Endothelial cell (in vitro differentiated cells): ENCODE data around the gene TREH. TPM values are rescaled to one million over a fixed set of nuclear protein-coding genes. Genes with fewer than 3 reads are reported as not detected.

ENCODE experiments used
- DNase-seq: peaks from one replicate; pipeline ENCODE4 v3.0.0; 2021; ENCODE audit warnings: low spot score
- H3K27ac Mint-ChIP-seq: one replicate; pipeline ENCODE4 v1.8.0; 2021; ENCODE audit warnings: mixed read lengths, inconsistent platforms; ENCODE audit not compliant: unreplicated experiment
- H3K27me3 Mint-ChIP-seq: one replicate; pipeline ENCODE4 v1.8.0; 2021; ENCODE audit warnings: mild to moderate bottlenecking, moderate library complexity, mixed read lengths, inconsistent platforms; ENCODE audit not compliant: unreplicated experiment
- H3K36me3 Mint-ChIP-seq: one replicate; pipeline ENCODE4 v1.8.0; 2021; ENCODE audit warnings: mild to moderate bottlenecking, low read depth, mixed read lengths, inconsistent platforms; ENCODE audit not compliant: unreplicated experiment
- H3K4me1 Mint-ChIP-seq: one replicate; pipeline ENCODE4 v1.8.0; 2021; ENCODE audit warnings: mild to moderate bottlenecking, mixed read lengths, inconsistent platforms; ENCODE audit not compliant: unreplicated experiment
- H3K4me3 Mint-ChIP-seq: one replicate; pipeline ENCODE4 v1.8.0; 2021; ENCODE audit warnings: mild to moderate bottlenecking, mixed read lengths, inconsistent platforms; ENCODE audit not compliant: unreplicated experiment
- H3K9me3 Mint-ChIP-seq: one replicate; pipeline ENCODE4 v1.8.0; 2021; ENCODE audit warnings: mixed read lengths, inconsistent platforms; ENCODE audit not compliant: unreplicated experiment
- CTCF ChIP-seq: fragments of 200-600 bp; sonication (generic); IDR thresholded peaks from one replicate; pipeline ENCODE4 v1.5.0; 2021; ENCODE audit warnings: antibody characterized with exemption; ENCODE audit not compliant: unreplicated experiment
- total RNA-seq: library from RNA; stranded (reverse); fragmentation: NEBNext Ultra II Directional; extraction: Animal tissue kit (Norgen Biotek cat#: 25700); gene quantifications from one replicate; pipeline ENCODE4 v1.2.1, GENCODE V29; 2021; ENCODE audit not compliant: unreplicated experiment

Gene TREH
- total RNA-seq, 1 donor from 2014 or later = not detected

GRCh38 chr11:118655486-118656190 lies 23.8 kb downstream of the TREH start:
- Mint-ChIP-seq H3K4me3 (no peak overlapping the region), H3K36me3 (peaks cover 31% of the 10 kb centered on the region), H3K4me1 (peaks cover 19% of the 10 kb centered on the region), H3K9me3 (no peaks in the 10 kb centered on the region), H3K27me3 (peaks cover 5% of the 10 kb centered on the region), H3K27ac (no peak overlapping the region)
- no peak for DNase-seq
- TF ChIP-seq CTCF = no peak

DNA sequence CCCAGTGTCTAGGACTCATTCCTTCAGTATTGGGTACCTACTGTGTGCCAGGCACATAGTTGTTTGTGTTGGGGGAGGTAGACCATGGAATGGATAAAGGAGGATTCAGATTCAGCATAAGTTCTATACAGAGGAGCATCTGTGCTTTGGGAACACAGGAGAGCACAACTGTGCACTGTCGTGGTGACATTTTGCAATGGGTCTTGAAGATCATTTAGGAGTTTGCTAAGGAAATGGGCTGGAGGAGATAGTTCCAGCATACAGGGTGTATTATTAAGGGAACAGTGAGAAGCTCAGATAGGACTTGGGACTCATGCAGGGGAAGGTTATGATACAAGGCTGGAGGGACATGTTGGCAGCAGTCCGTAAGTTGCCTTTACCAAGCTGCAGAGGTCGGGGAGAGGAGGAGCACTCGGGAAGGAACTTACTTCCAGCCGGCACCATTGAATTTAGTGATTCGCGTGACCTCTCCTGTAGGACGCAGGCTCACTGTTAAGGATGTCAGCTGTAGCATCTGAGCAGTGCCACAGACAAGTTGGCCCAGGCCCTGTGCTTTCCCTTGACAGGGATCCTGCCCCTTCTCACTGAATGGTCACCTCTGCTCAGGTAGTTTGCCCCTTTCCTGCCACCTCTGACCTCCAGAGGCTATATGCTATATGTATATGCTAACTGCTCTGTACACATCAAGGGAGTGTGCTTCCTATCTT lies 25.6 kb downstream of the TREH start:
- TF ChIP-seq CTCF = no peak
- peaks cover 34% of the 10 kb centered on the region for H3K36me3 Mint-ChIP-seq
- H3K4me1 Mint-ChIP-seq = peaks cover 14% of the 10 kb centered on the region
- peaks cover 3% of the 10 kb centered on the region for H3K27me3 Mint-ChIP-seq
- H3K9me3 Mint-ChIP-seq = no peaks in the 10 kb centered on the region
- DNase-seq = no peak
- H3K4me3 Mint-ChIP-seq = peak overlapping the region; percentile 2
- H3K27ac Mint-ChIP-seq = no peak overlapping the region

DNA sequence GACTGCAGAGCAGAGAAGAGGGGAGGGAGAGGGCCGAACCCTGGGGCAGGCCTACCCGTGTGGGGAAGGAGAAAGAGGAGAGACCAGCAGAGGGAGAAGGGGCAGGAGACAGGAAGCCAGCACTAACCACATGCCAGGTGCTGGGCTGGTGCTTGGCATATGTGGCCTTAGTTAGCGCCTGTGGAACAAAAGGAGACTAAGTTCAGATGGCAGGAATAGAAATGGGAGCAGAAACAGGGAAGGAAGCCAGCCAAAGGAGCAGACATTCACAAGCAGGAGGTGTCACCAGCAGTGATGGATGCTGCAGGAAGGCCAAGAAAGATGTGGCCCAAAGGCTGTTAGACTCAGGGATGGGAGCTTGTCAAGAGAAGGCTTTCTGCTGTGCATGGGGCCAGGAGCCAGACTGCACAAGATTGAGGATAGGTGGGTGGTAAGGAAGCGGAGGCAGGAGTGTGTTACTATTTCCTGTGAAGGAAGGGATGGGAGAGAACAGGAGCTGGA lies 26.7 kb downstream of the TREH start:
- Mint-ChIP-seq H3K4me3 (peak overlapping the region; percentile 27), H3K27ac (no peak overlapping the region), H3K36me3 (peaks cover 35% of the 10 kb centered on the region)

DNA sequence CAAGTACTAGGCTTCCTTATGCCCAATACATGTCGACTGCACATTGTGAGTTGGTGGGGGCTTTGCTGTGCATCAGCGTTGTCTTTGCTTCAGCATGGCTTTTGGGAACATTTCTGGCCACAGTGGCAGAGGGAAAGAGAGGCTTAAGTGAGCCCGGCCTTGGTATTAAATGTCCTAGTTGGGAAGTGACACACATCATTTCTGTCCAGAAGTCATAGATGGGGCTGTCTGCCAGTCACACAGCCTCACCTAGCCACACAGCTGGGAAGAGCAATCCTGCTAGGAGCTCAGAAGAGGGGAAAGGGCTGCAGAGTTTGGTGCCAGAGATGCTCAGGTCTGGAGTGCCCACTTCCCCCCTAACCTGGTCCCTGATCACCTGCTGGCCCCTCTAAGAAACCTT lies 27.6 kb downstream of the TREH start:
- Mint-ChIP-seq H3K27ac (no peak overlapping the region), H3K4me1 (peaks cover 11% of the 10 kb centered on the region), H3K4me3 (no peak overlapping the region), H3K36me3 (peaks cover 30% of the 10 kb centered on the region), H3K27me3 (peaks cover 3% of the 10 kb centered on the region), H3K9me3 (no peaks in the 10 kb centered on the region)
- no peak for TF ChIP-seq CTCF
- DNase-seq = no peak

More for the DNA sequence above, 26.7 kb downstream of the TREH start:
- no peak for DNase-seq
- H3K4me1 Mint-ChIP-seq = peaks cover 14% of the 10 kb centered on the region
- TF ChIP-seq CTCF = no peak
- peaks cover 3% of the 10 kb centered on the region for H3K27me3 Mint-ChIP-seq
- no peaks in the 10 kb centered on the region for H3K9me3 Mint-ChIP-seq

DNA sequence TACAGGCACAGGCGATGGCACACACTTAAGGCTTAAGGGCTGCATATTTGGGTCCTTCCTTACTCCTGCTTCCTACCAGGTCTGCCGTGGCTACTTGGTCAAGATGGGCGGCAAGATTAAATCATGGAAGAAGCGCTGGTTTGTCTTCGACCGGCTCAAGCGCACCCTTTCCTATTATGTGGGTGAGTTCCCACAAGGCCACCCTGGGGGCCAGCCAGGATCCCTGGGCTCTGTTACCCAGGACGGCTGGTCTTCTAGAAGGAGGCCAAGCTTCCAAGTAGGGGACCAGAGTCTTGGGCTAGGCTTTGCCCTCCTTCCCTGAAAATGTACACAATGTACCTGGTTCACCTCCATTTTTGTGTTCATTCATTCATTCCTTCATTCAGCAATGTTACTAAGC lies 29.1 kb downstream of the TREH start:
- Mint-ChIP-seq H3K36me3 (peaks cover 34% of the 10 kb centered on the region), H3K27ac (no peak overlapping the region), H3K9me3 (no peaks in the 10 kb centered on the region), H3K4me3 (no peak overlapping the region), H3K4me1 (peaks cover 11% of the 10 kb centered on the region), H3K27me3 (peaks cover 3% of the 10 kb centered on the region)
- DNase-seq = no peak
- TF ChIP-seq CTCF = no peak
